ENCODE data around the gene DCAF11. TPM values are rescaled to one million over a fixed set of nuclear protein-coding genes. Genes with fewer than 3 reads are reported as not detected.
"Not testable (repeated sequence)": the region's sequence is repeated elsewhere in the genome, so short reads cannot be mapped to it uniquely, and the experiment has no call there.

Gene DCAF11
- polyA plus RNA-seq, 1 donor, result 75.4 TPM

- peak; percentile 51 for DNase-seq
Measured at GRCh38 chr14:24095271-24096068, 19.1 kb upstream of the DCAF11 start.

- no peak for DNase-seq
Measured at GRCh38 chr14:24096545-24097181, 17.9 kb upstream of the DCAF11 start.

GRCh38 chr14:24098229-24098926, 16.2 kb upstream of the DCAF11 start:
- no peak for DNase-seq

GRCh38 chr14:24098927-24099813, 15.4 kb upstream of the DCAF11 start:
- DNase-seq, result no peak

GRCh38 chr14:24100197-24100981, 14.2 kb upstream of the DCAF11 start:
- no peak for DNase-seq

GRCh38 chr14:24100982-24101494, 13.5 kb upstream of the DCAF11 start:
- DNase-seq, result no peak

GRCh38 chr14:24102357-24103048, 12.1 kb upstream of the DCAF11 start:
- no peak for DNase-seq

- DNase-seq, result no peak
Measured at GRCh38 chr14:24103451-24103850, 11.1 kb upstream of the DCAF11 start.

GRCh38 chr14:24105609-24106239, 8.9 kb upstream of the DCAF11 start:
- DNase-seq, result not testable (repeated sequence)

GRCh38 chr14:24106672-24107271, 7.8 kb upstream of the DCAF11 start:
- no peak for DNase-seq

GRCh38 chr14:24108336-24108874, 6.2 kb upstream of the DCAF11 start:
- no peak for DNase-seq

- no peak for DNase-seq
Measured at GRCh38 chr14:24110060-24110459, 4.5 kb upstream of the DCAF11 start.

- DNase-seq, result no peak
Measured at GRCh38 chr14:24110523-24110922, 4.1 kb upstream of the DCAF11 start.

- DNase-seq, result no peak
Measured at GRCh38 chr14:24113379-24113800, 1.2 kb upstream of the DCAF11 start.

- peak; percentile 85 for DNase-seq
Measured at GRCh38 chr14:24113801-24114531, 611 bp upstream of the DCAF11 start.

- DNase-seq, result no peak
Measured at GRCh38 chr14:24115422-24116127, 998 bp downstream of the DCAF11 start.

GRCh38 chr14:24116128-24116814, 1.7 kb downstream of the DCAF11 start:
- DNase-seq, result no peak

Measured in left kidney (tissue), 2 donors.